HCT116 (cell line): ENCODE data around the gene ZNF14. TPM values are rescaled to one million over a fixed set of nuclear protein-coding genes. Genes with fewer than 3 reads are reported as not detected.
"Not testable (repeated sequence)": the region's sequence is repeated elsewhere in the genome, so short reads cannot be mapped to it uniquely, and the experiment has no call there.

ENCODE experiments used
- ATAC-seq: fragments of 200-7000 bp; cut with Tn5 transposase; 2 replicates; pipeline ENCODE4 v1.9.1; 2020; ENCODE audit warnings: mild to moderate bottlenecking, moderate library complexity
- BruUV-seq: library from RNA; stranded (reverse); fragments of 400-500 nt; replicated peaks from 2 replicates; lab custom pipeline; 2021; lab: Mats Ljungman, UMichigan
- CTCF ChIA-PET: fragments of 300-600 bp; sonication (Branson Sonifier 250); formaldehyde crosslinking; loops from one replicate; lab custom pipeline; 2021; ENCODE audit warnings: antibody characterized with exemption; lab: Charles Lee
- POLR2A ChIA-PET: fragments of 300-600, 350-600 bp; sonication (Branson Sonifier 250); formaldehyde crosslinking; loops from one replicate; lab custom pipeline; 2021; ENCODE audit warnings: antibody characterized with exemption; lab: Charles Lee
- RAD21 ChIA-PET, 2 experiments: fragments of 300-600 bp; sonication (Branson Sonifier 250); formaldehyde crosslinking; loops; one replicate each; lab custom pipeline; 2023; ENCODE audit warnings: low total read pairs in 2 of 2; ENCODE audit not compliant: uncharacterized antibody in 2 of 2, unreplicated experiment in 2 of 2, low non-redundant PET in 1 of 2; lab: Charles Lee
- DNase-seq: peaks from one replicate; pipeline ENCODE4 v3.0.0-alpha.2; 2010; ENCODE audit warnings: low read depth, low spot score
- H2AFZ ChIP-seq: fragments of 200-600 bp; shearing (Covaris generic), sonication (generic); 2 replicates; pipeline ENCODE4 v1.6.1; 2017; ENCODE audit warnings: low read depth, mixed run types, mixed read lengths, antibody characterized with exemption, low read length; ENCODE audit not compliant: poor library complexity, severe bottlenecking
- H3K27ac ChIP-seq: 2 replicates; pipeline ENCODE4 v1.5.1; 2012; ENCODE audit warnings: low read depth, low read length
- H3K27me3 ChIP-seq: fragments of 200-600 bp; sonication (generic); 2 replicates; pipeline ENCODE4 v1.6.1; 2016; ENCODE audit warnings: mixed run types, low read length, mixed read lengths; ENCODE audit not compliant: insufficient read depth
- H3K36me3 ChIP-seq, 2 experiments: fragments of 200-500 bp in 1 of 2; fragments of 200-600 bp in 1 of 2; sonication (Bioruptor generic) in 1 of 2; sonication (generic) in 1 of 2; 2 replicates each; pipeline versions ENCODE4 v1.5.1 to v1.6.1; 2014 to 2016; ENCODE audit warnings: low read length in 2 of 2, inconsistent platforms in 1 of 2, mixed read lengths in 1 of 2, mixed run types in 1 of 2; ENCODE audit not compliant: insufficient read depth in 2 of 2, control insufficient read depth in 1 of 2
- H3K4me1 ChIP-seq, 2 experiments: fragments of 200-600 bp in 1 of 2; sonication (generic) in 1 of 2; 2 replicates each; pipeline versions ENCODE4 v1.5.1 to v1.6.1; 2012 to 2017; ENCODE audit warnings: low read length in 2 of 2, inconsistent platforms in 1 of 2, mild to moderate bottlenecking in 1 of 2, mixed read lengths in 1 of 2, mixed run types in 1 of 2, moderate library complexity in 1 of 2; ENCODE audit not compliant: insufficient read depth in 2 of 2, control insufficient read depth in 1 of 2
- H3K4me2 ChIP-seq: fragments of 200-600 bp; sonication (generic); 2 replicates; pipeline ENCODE4 v1.6.1; 2017; ENCODE audit warnings: mixed run types, low read length, mixed read lengths
- H3K4me3 ChIP-seq, 2 experiments: fragments of 200-600 bp in 1 of 2; sonication (generic) in 1 of 2; replicated peaks in 1 of 2; 2 replicates each; pipeline ENCODE4 v1.5.1; 2011 to 2016; ENCODE audit warnings: low read length in 2 of 2, control low read depth in 1 of 2, low read depth in 1 of 2, mild to moderate bottlenecking in 1 of 2, mixed read lengths in 1 of 2, mixed run types in 1 of 2
- H3K79me2 ChIP-seq: fragments of 200-600 bp; sonication (generic); 2 replicates; pipeline ENCODE4 v1.6.1; 2017; ENCODE audit warnings: mild to moderate bottlenecking, mixed run types, low read length, moderate library complexity, mixed read lengths; ENCODE audit not compliant: insufficient read depth
- H3K9ac ChIP-seq: fragments of 200-600 bp; sonication (generic); 2 replicates; pipeline ENCODE4 v1.6.1; 2016; ENCODE audit warnings: low read length, mixed read lengths
- H3K9me2 ChIP-seq: fragments of 200-600 bp; sonication (generic), shearing (Covaris generic); 2 replicates; pipeline ENCODE4 v1.6.1; 2017; ENCODE audit warnings: mixed run types, mild to moderate bottlenecking, moderate library complexity; ENCODE audit not compliant: insufficient read depth
- H3K9me3 ChIP-seq, 2 experiments: fragments of 200-500 bp in 1 of 2; fragments of 200-600 bp in 1 of 2; sonication (Bioruptor generic) in 1 of 2; sonication (generic) in 1 of 2; 2 replicates each; pipeline ENCODE4 v1.6.1; 2014 to 2017; ENCODE audit warnings: low read length in 2 of 2, mixed read lengths in 2 of 2, inconsistent platforms in 1 of 2, low read depth in 1 of 2, mild to moderate bottlenecking in 1 of 2, mixed run types in 1 of 2, moderate library complexity in 1 of 2; ENCODE audit not compliant: control insufficient read depth in 1 of 2, insufficient read depth in 1 of 2
- H4K20me1 ChIP-seq: fragments of 200-600 bp; sonication (generic), shearing (Covaris generic); 2 replicates; pipeline ENCODE4 v1.6.1; 2017; ENCODE audit warnings: mixed run types, mild to moderate bottlenecking, moderate library complexity; ENCODE audit not compliant: insufficient read depth
- CBX3 ChIP-seq: IDR thresholded peaks from 2 replicates; pipeline ENCODE4 v1.6.1; 2012; ENCODE audit warnings: low read depth
- EZH2 ChIP-seq: fragments of 200-600 bp; sonication (generic); IDR thresholded peaks from 2 replicates; pipeline ENCODE4 v1.6.1; 2017; ENCODE audit warnings: antibody characterized with exemption, mixed run types
- FOSL1 ChIP-seq: IDR thresholded peaks from 2 replicates; pipeline ENCODE4 v1.6.1; 2012; ENCODE audit warnings: low read depth
- POLR2AphosphoS5 ChIP-seq: IDR thresholded peaks from 2 replicates; pipeline ENCODE4 v1.6.1; 2011; ENCODE audit warnings: mild to moderate bottlenecking, low read depth, low read length, moderate library complexity
- SRF ChIP-seq: IDR thresholded peaks from 2 replicates; pipeline ENCODE4 v1.6.1; 2012; ENCODE audit warnings: low read depth
- intact Hi-C: fragments of 100-400 bp; cut with micrococcal nuclease; formaldehyde crosslinking; loops from 2 replicates; pipeline ENCODE4 v1.10.0; 2022
- total RNA-seq: library from RNA; stranded (reverse); gene quantifications from one replicate; pipeline ENCODE4 v1.2.1, GENCODE V29; 2021; ENCODE audit not compliant: unreplicated experiment
- TF ChIP-seq, protein P1 (sequence below): IDR thresholded peaks from 2 replicates; pipeline ENCODE4 v1.6.1; 2012
- TF ChIP-seq, protein P2 (sequence below): IDR thresholded peaks from 2 replicates; pipeline ENCODE4 v1.6.1; 2012
- TF ChIP-seq, protein P3 (sequence below): IDR thresholded peaks from 2 replicates; pipeline ENCODE4 v1.6.1; 2012; ENCODE audit warnings: low read depth

Gene ZNF14
- total RNA-seq, 1 experiment from 2014 or later: 4.8 TPM

DNA sequence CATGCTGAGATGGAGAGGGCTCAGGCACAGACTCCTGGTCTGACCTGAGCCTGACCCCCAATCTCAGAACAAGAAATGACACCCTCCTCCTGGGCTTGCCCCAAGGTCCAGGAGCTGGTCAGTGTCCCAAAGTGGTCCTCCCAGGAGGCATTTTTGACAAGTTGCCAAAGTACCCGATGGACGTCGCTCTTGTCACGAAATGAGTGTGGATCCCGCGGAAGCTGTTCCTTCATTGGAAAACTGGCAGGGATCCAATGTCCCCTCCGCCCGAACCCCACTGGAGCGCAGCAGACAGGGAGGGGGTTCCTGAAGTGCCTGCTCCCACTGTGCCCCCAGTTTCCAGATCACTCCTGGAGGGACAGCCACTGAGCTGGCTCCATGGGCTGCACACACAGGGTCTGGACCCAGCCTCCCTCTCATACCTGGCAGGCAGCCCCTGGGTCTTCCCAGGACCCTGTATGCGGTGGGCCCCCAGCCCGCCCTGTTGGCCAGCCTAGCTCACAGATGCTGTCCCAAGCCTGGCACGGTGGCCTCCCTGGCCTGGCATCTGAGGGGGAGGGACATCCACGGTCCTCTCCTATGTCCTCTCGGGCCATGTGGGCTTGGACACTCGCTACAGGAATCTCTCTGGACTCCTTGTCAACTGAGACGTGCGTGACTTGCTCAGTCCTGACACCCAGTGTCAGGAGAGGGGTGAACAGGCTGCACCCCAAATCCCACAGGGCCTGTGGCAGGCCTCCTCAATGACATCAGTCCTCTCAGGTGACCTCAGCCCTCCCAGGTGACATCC is 12.8 kb upstream of the ZNF14 start (continued):
- TF ChIP-seq, protein P1, sequence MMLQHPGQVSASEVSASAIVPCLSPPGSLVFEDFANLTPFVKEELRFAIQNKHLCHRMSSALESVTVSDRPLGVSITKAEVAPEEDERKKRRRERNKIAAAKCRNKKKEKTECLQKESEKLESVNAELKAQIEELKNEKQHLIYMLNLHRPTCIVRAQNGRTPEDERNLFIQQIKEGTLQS: no peak
- TF ChIP-seq, protein P2, sequence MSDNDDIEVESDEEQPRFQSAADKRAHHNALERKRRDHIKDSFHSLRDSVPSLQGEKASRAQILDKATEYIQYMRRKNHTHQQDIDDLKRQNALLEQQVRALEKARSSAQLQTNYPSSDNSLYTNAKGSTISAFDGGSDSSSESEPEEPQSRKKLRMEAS: no peak
- TF ChIP-seq, all 23 proteins: peak for 0

DNA sequence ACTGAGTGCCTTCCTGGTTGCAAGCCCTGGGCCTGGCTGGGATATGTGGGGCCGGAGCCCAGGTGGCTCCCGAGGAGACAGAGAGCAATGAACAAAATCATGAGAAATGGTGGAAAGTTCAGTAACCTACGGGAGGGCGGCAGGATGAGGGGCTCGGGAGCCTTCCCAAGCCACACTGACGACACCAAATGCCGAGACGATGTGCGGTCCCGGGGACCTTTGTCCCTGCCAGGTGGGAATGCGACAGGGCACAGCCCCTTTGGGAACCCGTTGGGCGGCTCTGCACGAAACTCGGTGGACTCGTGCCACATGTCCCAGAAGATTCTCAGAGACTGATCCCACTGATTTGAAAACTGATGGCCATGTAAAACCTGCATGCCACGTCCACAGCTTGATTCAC is 11.7 kb upstream of the ZNF14 start:
- Histone ChIP-seq H3K4me2 (no peak overlapping the region), H3K79me2 (no peaks in the 10 kb centered on the region), H3K9me3 (no peaks in the 10 kb centered on the region), H2AFZ (no peak overlapping the region), H3K4me3 (no peak overlapping the region), H3K27ac (no peak overlapping the region), H3K9ac (no peak overlapping the region), H3K27me3 (no peaks in the 10 kb centered on the region), H3K4me1 (no peaks in the 10 kb centered on the region), H3K36me3 (no peaks in the 10 kb centered on the region), H3K9me2 (no peaks in the 10 kb centered on the region), H4K20me1 (no peaks in the 10 kb centered on the region)
- ChIA-PET CTCF (no interaction called here), POLR2A (no interaction called here), RAD21 (no interaction called here)
- no peak for ATAC-seq
- no peak for DNase-seq
- TF ChIP-seq EZH2 (no peak), SRF (no peak), FOSL1 (no peak), CBX3 (no peak), POLR2AphosphoS5 (no peak)
- TF ChIP-seq, protein P3, sequence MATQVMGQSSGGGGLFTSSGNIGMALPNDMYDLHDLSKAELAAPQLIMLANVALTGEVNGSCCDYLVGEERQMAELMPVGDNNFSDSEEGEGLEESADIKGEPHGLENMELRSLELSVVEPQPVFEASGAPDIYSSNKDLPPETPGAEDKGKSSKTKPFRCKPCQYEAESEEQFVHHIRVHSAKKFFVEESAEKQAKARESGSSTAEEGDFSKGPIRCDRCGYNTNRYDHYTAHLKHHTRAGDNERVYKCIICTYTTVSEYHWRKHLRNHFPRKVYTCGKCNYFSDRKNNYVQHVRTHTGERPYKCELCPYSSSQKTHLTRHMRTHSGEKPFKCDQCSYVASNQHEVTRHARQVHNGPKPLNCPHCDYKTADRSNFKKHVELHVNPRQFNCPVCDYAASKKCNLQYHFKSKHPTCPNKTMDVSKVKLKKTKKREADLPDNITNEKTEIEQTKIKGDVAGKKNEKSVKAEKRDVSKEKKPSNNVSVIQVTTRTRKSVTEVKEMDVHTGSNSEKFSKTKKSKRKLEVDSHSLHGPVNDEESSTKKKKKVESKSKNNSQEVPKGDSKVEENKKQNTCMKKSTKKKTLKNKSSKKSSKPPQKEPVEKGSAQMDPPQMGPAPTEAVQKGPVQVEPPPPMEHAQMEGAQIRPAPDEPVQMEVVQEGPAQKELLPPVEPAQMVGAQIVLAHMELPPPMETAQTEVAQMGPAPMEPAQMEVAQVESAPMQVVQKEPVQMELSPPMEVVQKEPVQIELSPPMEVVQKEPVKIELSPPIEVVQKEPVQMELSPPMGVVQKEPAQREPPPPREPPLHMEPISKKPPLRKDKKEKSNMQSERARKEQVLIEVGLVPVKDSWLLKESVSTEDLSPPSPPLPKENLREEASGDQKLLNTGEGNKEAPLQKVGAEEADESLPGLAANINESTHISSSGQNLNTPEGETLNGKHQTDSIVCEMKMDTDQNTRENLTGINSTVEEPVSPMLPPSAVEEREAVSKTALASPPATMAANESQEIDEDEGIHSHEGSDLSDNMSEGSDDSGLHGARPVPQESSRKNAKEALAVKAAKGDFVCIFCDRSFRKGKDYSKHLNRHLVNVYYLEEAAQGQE: no peak
- TF ChIP-seq, protein P1: no peak
- intact Hi-C loops: no loop called here
- no TSS peak for BruUV-seq

DNA sequence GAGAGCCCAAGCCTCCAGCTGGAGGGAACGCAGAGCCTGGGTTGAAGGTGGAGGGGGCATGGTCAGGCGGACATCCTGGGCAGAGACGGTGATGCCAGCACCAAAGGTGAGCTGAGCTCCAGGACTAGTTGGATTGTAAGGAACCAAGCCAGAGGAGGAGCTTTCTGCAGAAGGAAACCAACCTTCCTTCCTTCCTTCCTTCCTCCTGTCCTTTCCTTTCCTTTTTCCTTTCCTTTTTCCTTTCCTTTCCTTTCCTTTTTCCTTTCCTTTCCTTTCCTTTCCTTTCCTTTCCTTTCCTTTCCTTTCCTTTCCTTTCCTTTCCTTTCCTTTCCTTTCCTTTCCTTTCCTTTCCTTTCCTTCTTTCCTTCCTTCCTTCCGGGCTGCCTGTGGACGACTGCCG is 11.0 kb upstream of the ZNF14 start:
- H3K36me3 ChIP-seq, BruUV-seq, H3K9me3 ChIP-seq, CTCF ChIA-PET, H3K9me2 ChIP-seq, RAD21 ChIA-PET, POLR2A ChIA-PET, H3K4me1 ChIP-seq, intact Hi-C loops, ATAC-seq, H3K4me2 ChIP-seq, DNase-seq, H4K20me1 ChIP-seq, H3K9ac ChIP-seq, H3K27me3 ChIP-seq, H3K27ac ChIP-seq, H3K4me3 ChIP-seq, H3K79me2 ChIP-seq, H2AFZ ChIP-seq: not testable (repeated sequence)
